RKO (cell line): ENCODE results near the gene RNU5B-1.
A peak's percentile ranks its signal among the peaks of the same experiment; 100 is the strongest.

Experiments
- DNase-seq: peaks from one replicate; pipeline ENCODE4 v3.0.0-alpha.2; 2016; ENCODE audit warnings: low spot score

Gene RNU5B-1

GRCh38 chr15:65289261-65289854 lies 15.1 kb upstream of the RNU5B-1 start:
- no peak for DNase-seq

- no peak for DNase-seq
These were observed 14.2 kb upstream of the RNU5B-1 start for GRCh38 chr15:65290228-65290627.

GRCh38 chr15:65292938-65293518 lies 11.4 kb upstream of the RNU5B-1 start:
- DNase-seq = no peak

DNA sequence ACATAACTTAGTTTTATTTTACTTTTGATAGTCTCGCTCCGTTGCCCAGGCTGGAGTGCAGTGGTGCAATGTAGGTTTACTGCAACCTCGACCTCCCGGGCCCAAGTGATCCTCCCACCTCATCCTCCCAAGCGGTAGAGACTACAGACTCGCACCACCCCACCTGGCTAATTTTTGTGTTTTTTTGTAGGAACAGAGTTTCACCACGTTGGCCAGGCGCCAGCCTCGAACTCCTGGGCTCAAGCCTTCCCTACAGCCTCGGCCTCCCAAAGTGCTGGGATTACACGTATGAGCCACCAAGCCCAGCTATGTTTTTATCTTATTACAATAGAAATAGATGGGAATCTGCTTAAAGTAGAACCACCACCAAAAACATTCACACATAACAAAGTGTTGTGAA lies 5.7 kb upstream of the RNU5B-1 start:
- no peak for DNase-seq

DNA sequence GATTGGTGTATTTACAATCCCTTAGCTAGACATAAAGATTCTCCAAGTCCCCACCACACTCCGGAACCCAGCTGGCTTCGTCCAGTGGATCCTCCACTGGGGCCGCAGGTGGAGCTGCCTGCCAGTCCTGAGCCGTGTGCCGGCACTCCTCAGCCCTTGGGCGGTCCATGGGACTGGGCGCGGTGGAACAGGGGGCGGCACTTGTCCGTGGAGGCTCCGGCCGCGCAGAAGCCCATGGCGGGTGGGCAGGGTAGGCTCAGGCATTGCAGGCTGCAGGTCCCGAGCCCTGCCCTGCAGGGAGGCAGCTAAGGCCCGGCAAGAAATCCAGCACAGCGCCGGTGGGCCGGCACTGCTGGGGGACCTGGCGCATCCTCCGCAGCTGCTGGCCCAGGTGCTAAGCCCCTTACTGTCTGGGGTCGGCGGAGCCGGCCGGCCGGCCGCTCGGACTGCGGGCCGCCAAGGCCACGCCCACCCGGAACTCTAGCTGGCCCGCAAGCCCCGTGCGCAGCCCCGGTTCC lies 3.5 kb upstream of the RNU5B-1 start:
- DNase-seq = no peak

DNA sequence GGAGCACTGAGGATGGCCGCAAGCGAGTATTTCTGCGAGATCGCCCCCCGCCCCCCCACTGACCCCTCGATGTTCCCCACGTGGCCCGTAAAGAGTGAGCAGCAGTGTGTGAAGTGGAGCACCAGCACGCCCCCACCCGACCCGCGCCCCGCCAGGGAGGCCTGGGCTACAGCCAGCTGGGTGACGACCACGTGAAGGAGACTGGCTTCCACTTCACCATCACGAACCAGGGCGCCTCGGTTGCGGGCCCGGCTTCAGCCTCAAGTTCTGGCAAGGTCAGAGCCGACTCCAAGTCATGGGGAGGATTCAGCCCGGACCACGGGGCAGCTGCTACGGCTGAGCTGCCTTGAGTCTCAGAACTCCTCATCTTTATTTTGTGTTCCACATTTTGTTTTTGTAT lies 2.4 kb upstream of the RNU5B-1 start:
- no peak for DNase-seq

DNA sequence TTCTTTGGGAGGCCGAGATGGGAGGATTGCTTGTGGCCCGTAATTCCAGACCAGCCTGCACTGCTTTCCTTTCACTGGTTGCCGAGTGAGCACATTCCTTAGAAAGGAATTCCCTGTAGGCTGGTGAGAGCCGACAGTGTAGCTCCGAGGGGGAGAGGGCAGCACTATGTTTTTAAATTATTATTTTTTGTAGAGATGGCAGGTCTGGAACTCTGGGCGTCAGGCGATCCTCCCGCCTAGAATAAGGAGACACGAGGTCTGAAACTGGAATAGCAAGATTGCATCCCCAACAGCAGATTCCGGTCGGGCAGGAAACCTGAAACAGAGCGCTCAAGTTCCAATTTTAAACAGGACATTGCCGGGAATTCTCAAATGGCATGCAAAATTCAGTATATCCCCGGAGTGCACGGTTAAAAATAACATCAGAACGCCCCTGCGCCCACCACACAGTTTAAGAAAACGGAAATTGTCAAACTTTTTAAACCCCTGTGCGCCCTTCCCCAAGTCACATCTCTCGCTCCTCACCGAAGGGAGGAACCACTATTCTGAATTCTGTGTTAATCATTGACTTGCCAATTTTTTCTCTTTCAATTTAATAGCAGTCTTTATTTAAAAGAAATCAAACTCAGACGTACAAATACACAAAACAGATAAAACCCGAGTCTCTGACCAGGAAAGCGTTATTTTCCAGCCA lies 643 bp upstream of the RNU5B-1 start:
- DNase-seq = peak; percentile 78

- no peak for DNase-seq
These were observed 777 bp downstream of the RNU5B-1 start for GRCh38 chr15:65305150-65305758.

GRCh38 chr15:65305776-65306175 lies 1.3 kb downstream of the RNU5B-1 start:
- no peak for DNase-seq

GRCh38 chr15:65306551-65306950 lies 2.1 kb downstream of the RNU5B-1 start:
- no peak for DNase-seq

GRCh38 chr15:65307978-65308377 lies 3.5 kb downstream of the RNU5B-1 start:
- DNase-seq = no peak

GRCh38 chr15:65309882-65310418 lies 5.5 kb downstream of the RNU5B-1 start:
- no peak for DNase-seq

GRCh38 chr15:65310431-65311137 lies 6.1 kb downstream of the RNU5B-1 start:
- DNase-seq = no peak

GRCh38 chr15:65311760-65312159 lies 7.3 kb downstream of the RNU5B-1 start:
- no peak for DNase-seq

GRCh38 chr15:65312400-65312916 lies 8.0 kb downstream of the RNU5B-1 start:
- DNase-seq = no peak

GRCh38 chr15:65318870-65319356 lies 14.4 kb downstream of the RNU5B-1 start:
- peak; percentile 80 for DNase-seq

DNA sequence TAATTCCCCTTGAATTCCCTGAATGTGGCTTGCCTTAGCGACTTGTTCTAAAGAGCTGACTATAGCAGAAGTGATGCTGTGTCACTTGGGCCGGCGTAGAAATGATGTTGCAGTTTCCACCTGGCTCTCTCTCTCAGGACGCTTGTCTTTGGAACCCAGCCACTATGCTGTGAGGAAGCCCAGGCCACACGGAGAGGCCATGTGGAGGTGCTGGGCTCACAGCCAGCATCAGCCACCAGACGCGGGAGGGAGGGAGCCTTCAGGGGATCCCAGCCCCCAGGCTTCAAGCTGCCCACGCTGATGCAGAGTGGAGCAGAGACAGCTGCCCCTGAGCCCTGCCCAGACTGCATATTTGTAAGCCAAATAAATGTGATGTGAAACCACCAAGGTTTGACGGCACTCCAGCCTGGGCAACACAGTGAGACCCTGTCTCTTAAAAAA lies 18.6 kb downstream of the RNU5B-1 start:
- DNase-seq = no peak

DNA sequence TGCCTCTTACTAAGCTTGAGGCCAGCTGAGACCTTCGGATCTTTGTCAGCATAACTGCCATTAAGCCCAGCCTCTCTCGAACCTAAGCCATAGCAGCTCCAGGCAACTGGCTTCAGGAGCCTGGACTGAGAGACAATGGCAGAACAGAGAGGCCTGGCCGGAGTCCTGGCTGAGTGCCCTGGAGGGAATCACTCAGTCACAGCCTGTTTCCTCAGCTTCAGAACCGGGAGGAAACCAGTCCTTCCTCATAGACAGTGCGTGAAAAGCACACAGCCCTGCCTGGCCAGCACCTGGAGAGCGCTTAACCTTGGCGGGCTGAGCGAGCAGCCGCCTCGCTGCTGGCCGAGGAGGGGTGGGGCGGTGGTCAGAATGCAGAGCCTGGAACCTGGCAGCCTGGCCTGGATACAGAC lies 21.6 kb downstream of the RNU5B-1 start:
- DNase-seq = no peak

GRCh38 chr15:65326818-65327217 lies 22.3 kb downstream of the RNU5B-1 start:
- no peak for DNase-seq

DNA sequence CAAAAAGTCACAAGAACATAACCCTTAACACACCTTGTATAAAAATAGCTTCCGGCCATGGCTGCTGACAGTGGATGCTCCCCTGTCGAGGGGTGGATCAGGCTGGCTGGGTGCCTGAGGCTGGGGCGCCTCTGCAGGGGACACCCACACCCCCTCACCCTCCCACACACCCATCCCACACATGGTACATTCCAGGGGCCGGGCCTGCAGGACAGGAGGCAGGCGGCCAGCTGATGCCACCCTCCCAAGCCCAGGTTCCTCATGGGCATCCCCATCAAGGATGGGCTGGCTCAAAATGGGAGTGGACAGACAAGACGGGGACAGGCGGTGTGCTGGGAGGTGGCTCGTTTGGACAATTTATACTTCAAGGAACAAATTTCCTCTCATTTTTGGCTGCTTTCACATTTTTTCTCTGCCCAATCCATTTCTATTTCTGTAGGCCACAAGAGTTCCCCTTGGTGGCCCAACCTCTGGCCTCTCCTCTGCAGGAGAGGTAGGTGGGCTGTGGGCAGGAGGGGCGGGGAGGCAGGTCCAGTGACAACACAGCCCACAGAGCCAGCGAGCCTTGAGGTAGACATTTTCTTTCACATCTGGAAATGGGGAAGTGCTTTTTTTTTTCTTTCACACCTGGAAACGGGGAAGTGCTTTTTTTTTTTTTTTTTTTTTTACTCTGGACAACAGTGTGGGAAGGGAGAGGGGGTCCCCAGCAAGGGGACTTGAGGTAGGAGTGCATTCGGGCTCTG lies 23.3 kb downstream of the RNU5B-1 start:
- no peak for DNase-seq
